GM18873 (cell line): ENCODE results near the gene PCYT1B.
"Not testable (repeated sequence)": the region's sequence is repeated elsewhere in the genome, so short reads cannot be mapped to it uniquely, and the experiment has no call there.

Source experiments
- ATAC-seq: cut with Tn5 transposase; IDR thresholded peaks from one replicate; pipeline ENCODE4 v1.9.1; 2021; ENCODE audit warnings: mild to moderate bottlenecking, moderate library complexity, moderate number of reproducible peaks; ENCODE audit not compliant: unreplicated experiment, low FRiP score

The PCYT1B gene

GRCh38 chrX:24647257-24648058, at the start of gene PCYT1B:
PCYT1B (minus strand) TSS chrX:24647347; CDS start chrX:24647105, 242 bp downstream.
- no peak for ATAC-seq

- ATAC-seq = no peak
These were observed 49.1 kb upstream of the PCYT1B start for GRCh38 chrX:24696294-24696693.

- no peak for ATAC-seq
These were observed 47.7 kb upstream of the PCYT1B start for GRCh38 chrX:24694825-24695224.

- ATAC-seq = peak; percentile 87
These were observed 46.5 kb upstream of the PCYT1B start, which contains the start of gene POLA1 for GRCh38 chrX:24693453-24694202. POLA1 (plus strand) TSS chrX:24693918; CDS start chrX:24693962, 44 bp downstream.

- ATAC-seq = no peak
These were observed 45.2 kb upstream of the PCYT1B start for GRCh38 chrX:24692305-24692704.

- ATAC-seq = no peak
These were observed 36.9 kb upstream of the PCYT1B start for GRCh38 chrX:24684048-24684447.

- ATAC-seq = no peak
These were observed 35.7 kb upstream of the PCYT1B start for GRCh38 chrX:24682739-24683432.

- no peak for ATAC-seq
These were observed 29.4 kb upstream of the PCYT1B start for GRCh38 chrX:24676403-24677024.

GRCh38 chrX:24673424-24673823, 26.3 kb upstream of the PCYT1B start:
- ATAC-seq = no peak

GRCh38 chrX:24672701-24673190, 25.6 kb upstream of the PCYT1B start:
- no peak for ATAC-seq

GRCh38 chrX:24668111-24668510, 21.0 kb upstream of the PCYT1B start:
- ATAC-seq = no peak

- ATAC-seq = no peak
These were observed 15.2 kb upstream of the PCYT1B start for GRCh38 chrX:24662352-24662751.

- no peak for ATAC-seq
These were observed 14.1 kb upstream of the PCYT1B start for GRCh38 chrX:24661292-24661691.

- ATAC-seq = no peak
These were observed 12.5 kb upstream of the PCYT1B start for GRCh38 chrX:24659646-24660045.

GRCh38 chrX:24659106-24659505, 12.0 kb upstream of the PCYT1B start:
- no peak for ATAC-seq

- ATAC-seq = no peak
These were observed 11.3 kb upstream of the PCYT1B start for GRCh38 chrX:24658421-24658820.

GRCh38 chrX:24657671-24658386, 10.7 kb upstream of the PCYT1B start:
- ATAC-seq = no peak

GRCh38 chrX:24655679-24656078, 8.5 kb upstream of the PCYT1B start:
- ATAC-seq = not testable (repeated sequence)

- no peak for ATAC-seq
These were observed 4.6 kb upstream of the PCYT1B start for GRCh38 chrX:24651783-24652182.

GRCh38 chrX:24648495-24648894, 1.3 kb upstream of the PCYT1B start:
- ATAC-seq = no peak
